GM21825 (cell line): ENCODE data around the gene AKAP10.
A peak's percentile ranks its signal among the peaks of the same experiment; 100 is the strongest.
"Not testable (repeated sequence)": the region's sequence is repeated elsewhere in the genome, so short reads cannot be mapped to it uniquely, and the experiment has no call there.

Source experiments
- ATAC-seq: cut with Tn5 transposase; IDR thresholded peaks from one replicate; pipeline ENCODE4 v1.9.1; 2021; ENCODE audit warnings: mild to moderate bottlenecking, moderate library complexity; ENCODE audit not compliant: unreplicated experiment

Gene AKAP10

GRCh38 chr17:19874256-19874655, 103.4 kb downstream of the AKAP10 start:
- no peak for ATAC-seq

GRCh38 chr17:19873346-19873745, 104.3 kb downstream of the AKAP10 start:
- ATAC-seq = no peak

GRCh38 chr17:19868079-19868395, 109.6 kb downstream of the AKAP10 start:
- no peak for ATAC-seq

- peak; percentile 56 for ATAC-seq
These were observed 110.1 kb downstream of the AKAP10 start, which contains the start of gene ULK2 for GRCh38 chr17:19867329-19868078. ULK2 (minus strand) TSS chr17:19867936; CDS start chr17:19867417, 519 bp downstream.

GRCh38 chr17:19867079-19867328, 110.6 kb downstream of the AKAP10 start:
- ATAC-seq = peak; percentile 34

GRCh38 chr17:19865021-19865420, 112.6 kb downstream of the AKAP10 start:
- no peak for ATAC-seq

- not testable (repeated sequence) for ATAC-seq
These were observed 116.9 kb downstream of the AKAP10 start for GRCh38 chr17:19860647-19861177.

- ATAC-seq = no peak
These were observed 120.0 kb downstream of the AKAP10 start for GRCh38 chr17:19857640-19858039.
